GM21447 (cell line): ENCODE results near the gene ARID1B.

Experiments
- ATAC-seq: cut with Tn5 transposase; IDR thresholded peaks from one replicate; pipeline ENCODE4 v1.9.1; 2021; ENCODE audit not compliant: unreplicated experiment

The ARID1B gene

DNA sequence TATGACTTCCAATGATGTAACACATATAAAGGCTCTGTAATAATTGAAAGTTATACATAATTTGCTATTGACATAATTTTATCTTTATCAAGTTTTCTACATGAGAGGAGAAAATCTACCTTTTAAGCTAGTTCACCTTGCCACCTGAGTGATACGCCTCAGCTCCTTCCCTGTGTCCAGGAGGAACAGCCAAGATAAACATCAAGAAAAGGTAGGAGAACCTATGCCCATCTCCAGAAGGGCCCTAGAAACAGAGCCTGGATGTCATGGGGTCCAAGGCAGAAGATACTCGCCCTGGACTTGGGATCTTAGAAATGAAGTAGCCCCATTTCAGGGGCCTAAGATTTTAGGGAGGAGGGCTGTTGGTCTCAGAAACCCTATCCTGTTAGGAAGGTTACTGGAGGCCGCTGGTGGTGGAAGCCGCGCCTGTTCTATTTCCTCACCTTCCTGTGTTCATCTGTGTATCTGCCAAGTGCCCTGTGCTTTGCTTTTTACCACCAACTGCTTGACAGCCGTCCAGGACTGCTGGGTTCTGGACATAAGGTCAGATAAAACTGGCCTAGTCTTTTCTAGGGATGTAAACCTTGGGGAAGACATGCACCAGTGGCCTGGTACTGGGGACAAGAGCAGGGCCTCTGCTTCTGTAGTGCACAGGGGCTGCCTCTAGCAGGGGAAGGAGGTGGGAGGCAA lies 178.5 kb downstream of the ARID1B start:
- ATAC-seq: no peak

GRCh38 chr6:156956286-156956685 lies 179.1 kb downstream of the ARID1B start:
- ATAC-seq: no peak

GRCh38 chr6:156957931-156958547 lies 180.9 kb downstream of the ARID1B start:
- ATAC-seq: peak; percentile 60

- no peak for ATAC-seq
Measured at GRCh38 chr6:156960525-156960924, 183.3 kb downstream of the ARID1B start.

DNA sequence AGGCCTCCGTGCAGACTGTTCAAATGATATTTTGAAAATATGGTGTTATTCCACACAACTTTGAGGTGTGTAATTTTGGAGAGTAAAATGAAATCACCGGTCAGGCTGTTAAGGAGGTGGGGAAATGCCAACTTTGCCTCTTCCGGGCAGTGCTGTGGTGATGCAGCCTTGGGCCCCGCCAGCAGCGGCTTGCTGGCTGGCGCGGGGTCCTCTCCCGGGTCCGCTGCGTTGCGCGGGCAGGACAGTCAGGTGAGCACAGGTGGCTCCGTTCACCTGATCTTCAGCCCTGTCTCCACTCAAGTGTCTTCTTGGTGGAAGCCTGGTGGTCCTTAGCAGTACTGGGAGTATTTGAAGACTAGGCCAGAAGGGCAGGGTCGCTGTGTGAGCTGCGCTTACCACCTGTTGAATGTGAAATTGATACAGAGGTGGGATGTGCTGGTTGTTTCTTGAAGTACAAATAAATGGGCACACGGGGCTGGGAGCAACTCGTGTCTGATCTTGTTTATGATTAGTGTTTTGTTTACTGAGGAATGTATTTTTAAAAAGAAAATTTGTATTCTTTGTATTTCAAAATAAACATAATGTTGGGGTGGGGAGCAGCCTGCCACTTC lies 184.2 kb downstream of the ARID1B start:
- no peak for ATAC-seq

GRCh38 chr6:156963712-156964700 lies 186.8 kb downstream of the ARID1B start:
- peak; percentile 55 for ATAC-seq

DNA sequence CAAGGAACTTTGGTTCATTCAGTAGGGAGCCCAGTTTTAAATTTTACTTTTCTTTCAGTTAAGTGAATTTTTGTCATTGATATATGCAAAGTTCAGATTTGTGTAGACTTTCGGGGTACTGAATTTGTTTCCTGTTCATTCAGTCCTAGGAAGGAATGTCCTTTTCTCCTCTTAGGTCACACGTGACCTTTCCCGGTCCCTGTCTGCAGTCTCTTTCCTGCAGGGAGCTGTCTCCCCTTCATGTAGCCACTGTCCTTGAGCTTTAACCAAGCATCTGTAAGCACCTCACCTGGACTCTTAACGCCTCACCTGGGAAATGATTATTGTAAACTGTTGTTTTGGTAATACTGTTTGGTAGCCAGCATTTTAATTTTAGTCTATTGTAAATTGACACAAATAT lies 190.7 kb downstream of the ARID1B start:
- no peak for ATAC-seq

DNA sequence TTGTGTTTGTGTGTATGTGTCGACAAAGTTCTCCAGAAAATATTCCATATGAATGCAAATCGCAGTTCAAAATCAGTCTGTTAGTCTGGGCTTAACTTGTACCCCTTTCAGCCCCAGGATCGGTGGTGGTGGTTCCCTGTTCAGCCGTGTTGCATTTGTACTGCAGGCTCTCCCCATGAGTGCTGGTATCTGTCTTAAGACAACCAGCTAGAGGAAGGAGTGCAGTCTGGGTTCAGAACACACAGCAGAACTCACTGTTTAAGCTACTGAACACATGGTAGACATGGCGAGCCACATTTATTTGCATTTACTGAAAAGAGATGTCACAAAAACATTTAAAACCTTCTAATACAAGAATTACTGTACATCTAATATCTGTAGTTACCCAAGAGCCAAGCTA lies 192.1 kb downstream of the ARID1B start:
- no peak for ATAC-seq

DNA sequence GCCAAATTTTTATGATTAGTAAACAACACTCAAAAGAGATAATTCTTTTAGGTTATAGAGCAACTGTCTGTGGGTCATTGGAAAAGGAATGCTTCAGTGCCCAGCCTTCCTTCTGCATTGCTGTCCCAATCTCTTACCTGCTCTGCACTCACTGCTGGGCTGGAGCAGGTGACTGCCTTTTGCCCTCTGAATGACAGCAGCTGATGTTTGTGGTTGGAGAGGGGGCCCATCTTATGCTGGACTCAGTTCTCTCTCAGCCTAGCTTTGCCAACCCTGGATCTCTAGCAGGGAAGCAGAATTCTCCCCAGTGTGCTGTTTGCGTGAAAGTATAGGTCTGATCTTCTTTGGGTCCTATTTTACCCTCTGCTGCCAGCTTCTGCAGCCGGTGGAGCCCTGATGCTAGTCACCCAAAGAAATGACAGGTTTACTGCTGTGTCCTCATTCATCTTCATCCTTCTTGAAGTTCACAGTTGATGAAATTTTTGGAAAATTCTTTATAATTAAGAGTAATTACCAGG lies 193.5 kb downstream of the ARID1B start:
- ATAC-seq: no peak

GRCh38 chr6:156971153-156971885 lies 194.1 kb downstream of the ARID1B start:
- no peak for ATAC-seq

- no peak for ATAC-seq
Measured at GRCh38 chr6:156972145-156972544, 195.0 kb downstream of the ARID1B start.

- ATAC-seq: no peak
Measured at GRCh38 chr6:156974830-156975261, 197.7 kb downstream of the ARID1B start.

- ATAC-seq: no peak
Measured at GRCh38 chr6:156975414-156975813, 198.2 kb downstream of the ARID1B start.

GRCh38 chr6:156976216-156977127 lies 199.3 kb downstream of the ARID1B start:
- ATAC-seq: no peak

- no peak for ATAC-seq
Measured at GRCh38 chr6:156977527-156978291, 200.5 kb downstream of the ARID1B start.

- ATAC-seq: no peak
Measured at GRCh38 chr6:156978948-156979347, 201.8 kb downstream of the ARID1B start.

- ATAC-seq: no peak
Measured at GRCh38 chr6:156980515-156980914, 203.3 kb downstream of the ARID1B start.

- no peak for ATAC-seq
Measured at GRCh38 chr6:156980948-156981347, 203.8 kb downstream of the ARID1B start.
